Chondrocyte (in vitro differentiated cells): ENCODE measurements around the gene SCRG1. TPM values are rescaled to one million over a fixed set of nuclear protein-coding genes. Genes with fewer than 3 reads are reported as not detected.

ENCODE experiments used
- DNase-seq: peaks from one replicate; pipeline ENCODE4 v3.0.0; 2021; ENCODE audit warnings: mixed read lengths, low spot score
- H3K27ac Mint-ChIP-seq: one replicate; pipeline ENCODE4 v1.8.0; 2021; ENCODE audit warnings: mild to moderate bottlenecking, moderate library complexity, mixed read lengths; ENCODE audit not compliant: unreplicated experiment
- H3K27me3 Mint-ChIP-seq: 2 replicates; pipeline ENCODE4 v1.8.0; 2021; ENCODE audit warnings: low read depth, mixed read lengths
- H3K36me3 Mint-ChIP-seq: 2 replicates; pipeline ENCODE4 v1.8.0; 2021; ENCODE audit warnings: low read depth, mixed read lengths
- H3K4me1 Mint-ChIP-seq: 2 replicates; pipeline ENCODE4 v1.8.0; 2021; ENCODE audit warnings: low read depth, mild to moderate bottlenecking, mixed read lengths
- H3K4me3 Mint-ChIP-seq: one replicate; pipeline ENCODE4 v1.8.0; 2021; ENCODE audit warnings: mild to moderate bottlenecking, moderate library complexity, mixed read lengths; ENCODE audit not compliant: unreplicated experiment
- H3K9me3 Mint-ChIP-seq: 2 replicates; pipeline ENCODE4 v1.8.0; 2021; ENCODE audit warnings: low read depth, mixed read lengths
- total RNA-seq: library from RNA; stranded (reverse); gene quantifications from 3 replicates; pipeline ENCODE4 v1.2.1, GENCODE V29; 2021
- TF ChIP-seq, protein P1 (sequence below): fragments of 200-600 bp; sonication (generic); IDR thresholded peaks from 2 replicates; pipeline ENCODE4 v1.5.0; 2021; ENCODE audit warnings: antibody characterized with exemption, mild to moderate bottlenecking, moderate library complexity

The SCRG1 gene
- total RNA-seq, 1 donor from 2014 or later = 59.0 TPM

DNA sequence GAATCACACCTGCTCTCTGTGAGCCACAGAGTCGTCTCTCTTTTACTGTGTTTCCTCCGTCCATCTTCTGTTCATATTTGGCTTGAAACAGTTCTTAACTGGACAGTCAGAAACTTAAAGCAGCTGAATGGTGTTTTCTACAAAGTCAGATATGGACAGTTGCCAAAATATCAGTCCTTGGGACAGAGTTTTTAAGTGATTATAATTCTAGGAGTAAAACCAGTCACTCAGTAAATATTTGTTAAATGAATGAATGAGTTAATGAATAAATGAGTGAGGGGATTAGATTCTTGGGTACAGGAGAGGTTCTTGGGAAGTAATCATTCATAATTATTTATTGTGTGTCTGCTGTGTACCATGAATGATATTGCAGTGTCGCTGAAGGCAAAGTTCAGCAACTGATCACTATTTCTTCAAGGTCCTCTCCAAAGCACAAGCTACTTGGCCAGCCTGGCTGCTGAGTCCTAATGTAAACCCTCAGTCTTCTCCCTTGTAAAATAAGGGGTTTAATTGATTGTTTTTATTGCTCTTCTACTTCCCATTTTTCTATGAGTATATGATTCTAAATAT is 5.5 kb upstream of the SCRG1 start:
- TF ChIP-seq, protein P1, sequence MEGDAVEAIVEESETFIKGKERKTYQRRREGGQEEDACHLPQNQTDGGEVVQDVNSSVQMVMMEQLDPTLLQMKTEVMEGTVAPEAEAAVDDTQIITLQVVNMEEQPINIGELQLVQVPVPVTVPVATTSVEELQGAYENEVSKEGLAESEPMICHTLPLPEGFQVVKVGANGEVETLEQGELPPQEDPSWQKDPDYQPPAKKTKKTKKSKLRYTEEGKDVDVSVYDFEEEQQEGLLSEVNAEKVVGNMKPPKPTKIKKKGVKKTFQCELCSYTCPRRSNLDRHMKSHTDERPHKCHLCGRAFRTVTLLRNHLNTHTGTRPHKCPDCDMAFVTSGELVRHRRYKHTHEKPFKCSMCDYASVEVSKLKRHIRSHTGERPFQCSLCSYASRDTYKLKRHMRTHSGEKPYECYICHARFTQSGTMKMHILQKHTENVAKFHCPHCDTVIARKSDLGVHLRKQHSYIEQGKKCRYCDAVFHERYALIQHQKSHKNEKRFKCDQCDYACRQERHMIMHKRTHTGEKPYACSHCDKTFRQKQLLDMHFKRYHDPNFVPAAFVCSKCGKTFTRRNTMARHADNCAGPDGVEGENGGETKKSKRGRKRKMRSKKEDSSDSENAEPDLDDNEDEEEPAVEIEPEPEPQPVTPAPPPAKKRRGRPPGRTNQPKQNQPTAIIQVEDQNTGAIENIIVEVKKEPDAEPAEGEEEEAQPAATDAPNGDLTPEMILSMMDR = no peak
- H3K4me1 Mint-ChIP-seq = peaks cover 3% of the 10 kb centered on the region
- H3K36me3 Mint-ChIP-seq = peaks cover 16% of the 10 kb centered on the region
- no peak for DNase-seq
- H3K4me3 Mint-ChIP-seq = no peak overlapping the region
- no peaks in the 10 kb centered on the region for H3K9me3 Mint-ChIP-seq
- no peak overlapping the region for H3K27ac Mint-ChIP-seq
- H3K27me3 Mint-ChIP-seq = no peaks in the 10 kb centered on the region

DNA sequence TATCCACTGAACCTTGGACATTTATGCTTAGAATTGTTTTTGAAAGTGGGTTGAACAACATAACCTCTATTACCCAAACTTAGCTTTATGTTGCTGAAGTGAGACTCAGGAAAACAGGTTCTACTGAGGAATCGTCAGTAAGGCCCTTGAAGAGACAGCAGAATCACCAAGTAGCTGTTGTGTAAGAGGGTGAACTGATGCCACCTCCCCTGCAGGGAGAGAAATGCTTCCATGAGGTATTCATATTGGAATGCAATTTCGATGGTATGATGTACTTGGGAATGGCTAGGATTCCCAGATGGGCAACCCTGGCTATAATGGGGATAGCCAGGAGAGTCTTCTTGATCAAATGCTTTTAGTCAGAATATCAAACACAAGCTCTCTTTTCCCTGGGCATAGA is 4.1 kb upstream of the SCRG1 start:
- no peak overlapping the region for H3K4me3 Mint-ChIP-seq
- TF ChIP-seq, protein P1 = no peak
- H3K36me3 Mint-ChIP-seq = peaks cover 14% of the 10 kb centered on the region
- no peak for DNase-seq
- H3K4me1 Mint-ChIP-seq = peaks cover 2% of the 10 kb centered on the region
- no peak overlapping the region for H3K27ac Mint-ChIP-seq
- H3K9me3 Mint-ChIP-seq = no peaks in the 10 kb centered on the region
- no peaks in the 10 kb centered on the region for H3K27me3 Mint-ChIP-seq

DNA sequence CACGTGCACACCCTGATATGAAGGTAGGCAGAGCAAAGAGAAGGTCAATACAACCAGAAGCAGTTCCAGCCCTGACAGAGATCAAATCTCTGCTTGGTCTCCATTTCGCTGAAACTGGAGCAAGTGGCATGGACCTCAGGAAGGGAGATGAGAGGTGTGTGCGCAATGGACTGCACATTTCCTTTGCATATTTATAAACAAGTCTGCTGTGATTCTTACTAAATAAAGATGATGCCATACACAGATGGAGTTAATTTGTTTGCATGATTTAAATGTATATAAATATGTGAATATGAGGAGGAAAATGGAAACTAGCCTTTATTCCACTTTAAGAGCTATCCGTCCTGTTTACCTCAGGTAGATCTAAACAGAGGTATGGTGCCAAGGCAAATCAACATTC is 2.1 kb upstream of the SCRG1 start:
- Mint-ChIP-seq H3K27me3 (no peaks in the 10 kb centered on the region), H3K4me3 (no peak overlapping the region), H3K4me1 (peaks cover 21% of the 10 kb centered on the region), H3K9me3 (no peaks in the 10 kb centered on the region), H3K27ac (no peak overlapping the region), H3K36me3 (peaks cover 12% of the 10 kb centered on the region)
- TF ChIP-seq, protein P1 = no peak
- DNase-seq = no peak

DNA sequence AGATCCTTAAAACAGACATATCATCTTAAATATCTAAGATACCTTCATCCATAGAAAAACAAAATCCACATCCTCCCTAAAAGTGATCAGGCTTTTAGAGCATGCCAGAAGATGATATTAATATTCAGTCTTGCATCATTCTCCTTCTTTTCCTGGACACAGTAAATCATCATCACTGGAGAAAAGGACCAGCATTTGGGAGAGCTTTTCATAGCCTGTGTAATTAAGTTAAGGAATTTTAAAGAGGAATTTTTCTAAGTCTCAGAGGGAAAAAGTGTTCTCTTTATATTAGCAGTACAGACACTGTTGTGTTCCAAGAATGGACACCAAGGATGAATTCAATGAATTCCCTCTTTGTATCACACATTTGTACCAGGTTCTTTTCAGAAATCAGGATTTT is 696 bp downstream of the SCRG1 start:
- Mint-ChIP-seq H3K36me3 (peaks cover 17% of the 10 kb centered on the region), H3K27me3 (no peaks in the 10 kb centered on the region), H3K4me3 (no peak overlapping the region), H3K27ac (no peak overlapping the region), H3K4me1 (peaks cover 30% of the 10 kb centered on the region), H3K9me3 (peaks cover 6% of the 10 kb centered on the region)
- TF ChIP-seq, protein P1 = no peak
- DNase-seq = no peak

DNA sequence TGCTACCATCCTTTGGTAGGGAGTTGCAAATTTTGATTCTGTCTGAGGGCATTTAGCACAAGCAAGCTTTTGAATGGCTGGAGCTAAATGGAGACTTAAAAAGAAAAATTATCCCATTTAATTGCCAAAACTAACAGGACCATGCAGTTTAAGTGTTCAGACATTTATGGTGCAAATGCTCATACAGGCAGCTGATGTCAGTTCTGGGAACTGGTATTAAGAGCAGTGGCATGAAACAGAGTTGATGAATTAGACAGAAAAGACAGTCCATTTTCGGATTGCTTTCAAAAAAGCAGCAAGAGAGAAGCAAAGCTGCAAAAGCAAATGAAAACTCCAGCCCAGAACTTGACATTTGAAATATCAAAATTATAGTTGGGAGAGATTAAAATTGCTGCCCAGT is 1.3 kb downstream of the SCRG1 start:
- Mint-ChIP-seq H3K27me3 (no peaks in the 10 kb centered on the region), H3K4me3 (no peak overlapping the region), H3K36me3 (peaks cover 17% of the 10 kb centered on the region), H3K4me1 (peaks cover 30% of the 10 kb centered on the region), H3K9me3 (peaks cover 6% of the 10 kb centered on the region), H3K27ac (no peak overlapping the region)
- TF ChIP-seq, protein P1 = no peak
- no peak for DNase-seq
